ENCODE data around the gene TMEM91.

TMEM91 gene

GRCh38 chr19:41431426-41432386 is 55.4 kb downstream of the TMEM91 start:
- TF ChIP-seq CTCF (conservative IDR thresholded peaks at IDR 0.05; ENCODE audit: low read length), result peak; percentile 49
- peak; percentile 54 for DNase-seq (ENCODE audit: low read depth)
- H3K4me3 ChIP-seq (ENCODE audit: low read length), result no peak overlapping the region

GRCh38 chr19:41433171-41433570 is 56.8 kb downstream of the TMEM91 start:
- DNase-seq (ENCODE audit: low read depth), result no peak
- TF ChIP-seq CTCF (conservative IDR thresholded peaks at IDR 0.05; ENCODE audit: low read length), result no peak
- H3K4me3 ChIP-seq (ENCODE audit: low read length), result no peak overlapping the region

Measured in AG10803 (cell line).